Kidney glomerular epithelial cell (primary cell): ENCODE measurements around the gene GIT1.

Experiments used
- DNase-seq: peaks from one replicate; lab custom pipeline; 2025; lab: John Stamatoyannopoulos, UW

The GIT1 gene

DNA sequence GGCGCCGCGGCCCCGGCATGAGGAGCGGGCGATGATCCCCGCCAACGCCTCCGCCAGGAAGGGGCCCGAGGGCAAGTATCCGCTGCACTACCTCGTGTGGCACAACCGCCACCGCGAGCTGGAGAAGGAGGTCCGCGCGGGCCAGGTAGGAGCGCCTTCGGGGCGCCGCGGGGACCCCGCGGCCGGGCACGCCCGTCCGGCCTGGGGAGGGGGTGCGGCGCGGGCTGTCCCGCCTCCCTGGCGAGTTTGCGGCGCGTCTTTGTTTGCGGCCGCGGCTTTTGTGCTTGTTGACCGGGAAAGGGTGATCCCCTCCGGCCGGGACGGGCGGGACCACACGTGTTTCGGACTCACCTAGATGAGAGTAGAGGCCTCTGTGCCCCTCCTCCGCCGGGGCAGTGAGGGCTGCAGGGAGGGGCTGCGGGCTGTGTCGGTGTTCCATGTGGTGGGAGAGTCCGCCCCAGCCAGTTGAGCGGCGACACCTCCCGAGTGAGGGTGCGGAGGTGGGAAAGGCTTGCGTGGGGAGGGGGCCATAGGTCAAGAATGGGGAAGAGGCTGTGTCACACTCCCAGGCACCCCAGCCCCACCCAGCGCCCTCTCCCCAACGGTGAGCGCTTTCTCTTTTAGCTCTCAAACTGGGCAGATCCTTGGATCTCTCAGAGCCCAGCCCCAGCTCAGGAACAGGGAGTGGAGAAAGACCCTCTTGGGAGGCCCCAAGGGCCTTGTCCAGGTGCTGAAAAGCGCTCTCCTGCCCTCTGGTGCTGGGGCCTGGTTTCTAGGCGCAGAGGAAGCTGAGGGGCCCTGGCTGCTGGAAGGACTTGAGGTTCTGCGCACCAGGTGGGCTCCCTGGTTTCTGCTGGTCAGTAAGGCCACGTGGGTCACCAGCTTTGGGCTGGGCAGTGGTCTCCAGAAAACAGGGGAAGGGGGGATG is 4.4 kb upstream of the GIT1 start:
- DNase-seq = no peak

DNA sequence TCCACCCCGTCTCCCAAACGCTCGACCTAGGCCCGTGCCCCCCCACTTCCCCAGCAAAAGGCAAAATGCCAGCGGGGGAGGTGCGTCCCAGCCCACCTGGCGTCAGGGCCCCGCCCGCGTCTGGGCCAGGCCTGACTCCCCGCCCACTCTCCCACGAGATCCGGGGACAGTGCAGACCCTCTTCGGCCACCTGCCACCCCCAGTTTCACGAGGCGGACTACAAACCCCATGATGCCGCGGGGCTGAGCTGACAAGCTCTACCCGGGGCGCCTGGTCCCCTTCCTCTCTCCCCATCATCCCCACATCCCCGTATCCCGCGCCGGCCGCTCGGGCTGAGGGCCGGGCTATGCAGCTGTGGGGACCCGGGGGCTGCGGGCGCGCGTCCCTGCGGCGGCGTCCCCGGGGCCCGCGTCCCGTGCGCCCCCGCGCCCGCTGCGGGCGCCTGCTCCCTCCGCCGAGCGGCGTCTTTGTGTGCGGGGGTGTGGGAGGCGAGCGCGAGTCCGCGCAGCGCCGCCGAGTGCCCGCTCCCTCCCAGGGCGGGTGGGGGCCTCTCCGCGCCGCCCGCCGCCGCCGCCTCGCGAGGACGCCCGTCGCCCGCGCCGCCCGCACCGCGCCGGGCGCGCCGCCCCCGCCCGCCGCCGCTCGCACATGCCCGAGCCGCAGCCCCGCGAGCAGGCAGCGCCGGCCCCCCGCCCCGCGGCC is 3.6 kb upstream of the GIT1 start, which contains the start of gene ANKRD13B:
Gene ANKRD13B (plus strand): TSS at position 283 of the 702 bp plus-strand sequence. CDS start 490 bp downstream, outside the sequence.
- DNase-seq = no peak

DNA sequence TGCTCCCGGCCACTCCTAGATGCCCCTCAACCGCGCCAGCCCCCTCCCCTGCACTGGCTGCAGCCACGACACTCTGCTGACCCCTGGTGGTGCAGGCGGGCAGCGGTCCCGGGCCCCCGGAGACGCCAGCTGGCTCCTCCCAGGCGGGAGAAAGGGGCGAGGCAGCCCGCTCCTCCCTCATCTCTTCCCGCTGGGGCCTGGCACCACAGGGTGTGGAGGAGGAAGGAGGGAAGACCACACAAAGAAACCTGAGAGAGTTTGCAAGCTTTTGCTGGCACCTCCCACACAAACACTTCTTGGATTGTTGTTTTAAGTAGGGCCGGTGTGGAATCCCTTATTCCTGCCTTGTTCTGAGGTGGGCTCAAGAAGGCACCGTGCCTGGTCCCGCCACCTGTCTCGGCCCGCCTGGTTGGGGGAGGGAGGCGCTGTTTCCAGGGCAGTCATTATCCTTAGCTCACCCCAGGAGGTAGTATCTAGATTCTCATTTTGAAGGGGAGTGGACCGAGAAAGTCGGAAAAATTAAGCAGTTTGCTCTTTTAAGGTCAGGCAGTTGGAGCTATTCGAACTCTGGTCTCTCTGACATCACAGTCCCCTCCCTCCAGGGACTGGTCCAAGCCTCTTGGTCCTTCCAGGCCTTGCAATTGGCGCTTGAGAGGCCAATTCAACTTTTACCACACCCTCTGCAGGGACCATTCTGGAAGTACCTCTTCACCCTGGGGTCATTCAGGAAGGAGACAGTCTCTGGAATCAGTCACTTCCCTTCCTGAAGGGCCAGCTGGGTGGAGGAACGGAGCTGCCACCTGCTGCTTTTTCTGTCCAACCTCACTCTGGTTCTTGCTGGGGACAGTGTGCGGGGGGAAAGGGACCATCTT is 2.5 kb upstream of the GIT1 start:
- peak; percentile 81 for DNase-seq

DNA sequence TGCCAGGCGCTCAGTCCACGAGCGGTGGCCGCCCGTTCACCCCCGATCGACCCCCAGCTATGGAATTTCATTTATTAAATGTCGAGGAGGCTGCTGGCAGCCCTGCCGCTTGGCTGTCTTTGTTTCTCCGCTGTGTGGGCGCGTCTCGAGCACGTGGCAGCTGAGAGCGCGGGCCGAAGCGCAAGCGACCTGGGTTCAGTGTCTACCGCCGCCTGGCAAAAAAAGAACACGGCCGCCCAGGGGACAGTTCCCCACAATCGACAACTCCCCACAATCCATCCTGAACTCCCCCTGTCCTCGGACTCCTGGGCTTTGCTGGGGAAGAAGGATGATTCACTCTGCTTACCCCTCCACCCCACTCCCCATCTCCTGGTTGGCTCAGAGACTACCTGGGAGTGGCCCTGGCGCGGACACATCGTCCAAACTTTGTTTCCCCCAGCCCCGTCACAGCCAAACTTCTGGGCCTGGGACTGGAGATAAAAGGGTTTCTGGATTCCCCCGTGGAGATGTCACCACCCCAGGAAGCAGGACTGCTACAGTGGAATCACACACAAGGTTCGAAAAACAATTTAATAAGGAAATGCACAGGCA is 1.8 kb upstream of the GIT1 start:
- DNase-seq = peak; percentile 74

DNA sequence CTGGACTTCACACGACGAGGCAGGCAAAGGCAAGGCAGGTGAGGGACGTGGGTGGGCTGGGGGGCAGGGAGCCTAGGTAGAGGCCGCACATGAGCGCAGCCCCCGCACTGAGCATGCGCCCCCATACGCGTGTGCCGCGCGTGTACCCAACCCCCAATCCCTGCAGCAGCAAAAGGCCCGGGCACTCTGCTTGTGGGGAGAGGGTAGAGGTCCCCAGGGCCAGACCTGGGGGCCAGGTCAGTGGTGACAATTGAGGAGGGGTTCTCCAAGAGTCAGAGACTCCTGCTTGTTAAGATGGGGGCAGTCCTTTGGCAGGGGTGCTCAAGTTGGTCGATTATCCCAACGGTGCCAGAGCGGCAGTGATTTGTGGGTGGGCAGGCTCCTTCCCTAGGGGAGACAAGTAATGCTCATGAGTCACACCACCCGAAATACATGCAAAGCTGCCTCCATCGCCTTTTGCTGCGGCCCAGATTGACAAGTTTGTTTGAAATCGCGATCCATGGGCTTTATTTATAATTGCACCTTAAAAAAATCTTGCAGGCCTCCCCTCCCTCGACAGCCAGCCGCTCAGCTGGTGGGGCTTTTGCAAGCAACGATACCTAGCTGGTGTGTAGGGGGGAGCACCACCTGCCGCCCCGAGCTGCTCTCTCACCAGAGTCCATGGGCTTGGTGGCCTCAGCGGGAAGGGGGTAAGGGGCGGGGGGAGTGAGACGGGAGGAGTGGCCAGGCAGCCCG is 1.1 kb upstream of the GIT1 start:
- peak; percentile 24 for DNase-seq

DNA sequence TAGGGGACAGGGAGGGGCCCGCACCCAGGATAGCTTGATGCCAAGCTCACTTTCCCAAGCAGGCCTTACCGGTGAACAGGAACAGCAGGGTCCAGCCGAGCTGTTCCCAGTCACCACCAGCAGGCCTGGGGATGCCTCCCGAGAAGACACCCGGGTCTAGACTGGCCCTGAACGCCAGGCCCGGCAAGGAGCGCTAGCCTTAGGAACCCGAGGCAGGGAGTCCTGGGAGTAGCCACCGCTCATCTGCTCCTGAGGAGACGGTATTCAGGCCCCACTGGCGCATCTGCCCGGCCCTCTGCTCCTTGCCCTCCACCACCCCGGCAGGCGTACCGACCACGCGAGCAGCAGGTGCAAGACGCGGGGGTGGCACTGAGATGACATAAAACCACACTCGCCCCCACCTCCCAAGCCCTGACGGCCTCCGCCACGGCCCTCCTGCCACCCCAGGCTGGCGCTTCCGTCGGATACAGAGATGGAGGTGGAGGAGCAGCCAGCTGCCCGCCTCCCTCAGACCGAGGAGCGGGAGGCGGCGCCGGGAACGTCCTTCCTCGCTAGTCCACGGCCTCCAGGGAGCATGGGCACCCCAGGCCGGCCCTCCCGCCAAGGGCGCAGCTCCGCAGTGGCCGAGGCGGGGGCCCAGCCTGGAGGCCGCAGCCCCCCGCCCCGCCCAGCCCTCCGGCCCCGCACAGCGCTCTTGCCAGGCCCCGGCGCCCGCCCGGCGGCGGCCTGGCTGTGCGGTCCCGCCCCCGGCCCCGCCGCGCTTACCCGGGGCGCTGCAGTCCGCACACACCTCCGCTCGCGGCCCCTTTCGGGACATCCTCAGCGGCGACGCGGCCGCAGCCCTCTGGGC is 661 bp downstream of the GIT1 start:
- peak; percentile 10 for DNase-seq

DNA sequence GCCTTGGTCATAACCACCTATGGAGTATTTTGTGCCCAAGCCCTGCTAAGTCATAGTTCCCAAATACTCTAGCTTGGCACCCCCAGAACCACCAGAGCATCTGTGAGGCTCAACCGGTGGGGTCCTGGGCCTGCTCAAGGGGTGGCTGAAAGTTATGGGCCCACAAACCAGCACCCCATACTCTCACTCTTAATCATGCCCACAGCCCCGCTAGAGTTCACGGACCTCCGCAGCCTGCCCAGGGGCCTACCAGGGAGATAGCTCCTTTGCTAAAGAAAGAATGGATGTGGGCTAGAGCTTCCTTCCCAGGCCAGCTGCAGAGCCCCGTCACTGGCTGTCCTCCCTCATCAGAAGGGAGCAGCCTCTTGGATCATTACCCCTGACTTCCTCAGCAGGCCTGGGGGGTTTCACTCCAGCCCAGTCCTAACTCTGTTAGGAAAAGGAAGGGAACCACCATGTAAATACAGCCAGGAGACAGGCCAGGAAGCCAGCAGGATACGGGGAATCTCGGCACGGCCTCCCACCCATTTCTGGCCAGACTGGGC is 1.4 kb downstream of the GIT1 start:
- DNase-seq = no peak

DNA sequence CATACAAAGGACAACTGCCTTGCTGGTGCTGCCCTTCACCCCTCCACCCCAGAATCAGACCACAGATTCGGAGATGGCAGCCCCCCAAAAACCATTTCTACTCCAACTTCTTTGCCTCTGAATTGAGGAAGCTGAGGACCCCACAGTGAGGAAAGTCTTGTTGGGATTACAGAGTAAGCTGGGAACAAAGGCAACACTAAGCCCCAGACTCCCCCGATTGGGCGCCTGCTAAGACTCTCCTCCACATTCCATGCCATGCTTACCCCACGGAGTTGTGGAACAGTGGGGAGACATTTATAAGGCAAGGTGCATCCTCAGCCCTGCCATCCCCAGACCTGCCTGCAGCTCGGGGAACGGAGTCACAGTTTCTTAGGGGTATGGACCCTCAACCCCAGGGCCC is 1.9 kb downstream of the GIT1 start:
- DNase-seq = no peak

DNA sequence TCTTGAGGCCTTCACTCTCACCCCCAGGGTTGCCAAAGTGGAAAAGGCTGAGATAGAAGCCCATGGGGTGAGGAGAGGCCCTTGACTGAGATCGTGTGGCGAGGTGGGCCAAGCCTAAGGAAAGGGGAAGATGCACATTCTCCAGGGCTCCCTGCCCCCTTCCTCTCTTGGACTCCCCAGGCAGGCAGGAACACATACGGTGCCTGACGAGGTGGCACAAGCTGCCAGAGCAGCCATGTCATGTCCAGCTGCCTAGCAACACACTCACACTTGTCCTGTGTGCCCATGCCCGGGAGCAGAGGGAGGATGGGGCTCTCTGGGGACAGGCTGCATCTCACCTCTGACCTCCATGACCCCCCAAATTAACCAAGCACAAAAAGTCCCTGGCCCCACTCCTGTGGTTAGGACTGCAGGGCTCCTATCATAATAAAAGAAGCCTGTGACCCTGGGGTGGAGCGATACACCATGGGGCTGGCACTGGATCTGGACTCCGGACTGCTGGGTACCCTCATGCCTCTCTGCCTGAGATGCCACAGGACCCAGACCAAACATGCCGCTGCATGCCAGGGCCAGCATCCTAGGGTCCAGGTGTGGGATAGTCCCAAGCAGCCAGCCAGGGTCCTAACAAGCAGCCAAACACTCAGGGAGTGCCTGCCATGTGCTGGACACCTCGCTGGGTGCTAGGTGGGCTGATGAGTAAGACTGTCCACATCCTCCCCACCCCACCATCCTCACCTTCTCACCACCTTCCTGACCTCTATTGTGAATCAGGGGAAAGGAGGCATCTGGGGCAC is 2.6 kb downstream of the GIT1 start:
- no peak for DNase-seq

DNA sequence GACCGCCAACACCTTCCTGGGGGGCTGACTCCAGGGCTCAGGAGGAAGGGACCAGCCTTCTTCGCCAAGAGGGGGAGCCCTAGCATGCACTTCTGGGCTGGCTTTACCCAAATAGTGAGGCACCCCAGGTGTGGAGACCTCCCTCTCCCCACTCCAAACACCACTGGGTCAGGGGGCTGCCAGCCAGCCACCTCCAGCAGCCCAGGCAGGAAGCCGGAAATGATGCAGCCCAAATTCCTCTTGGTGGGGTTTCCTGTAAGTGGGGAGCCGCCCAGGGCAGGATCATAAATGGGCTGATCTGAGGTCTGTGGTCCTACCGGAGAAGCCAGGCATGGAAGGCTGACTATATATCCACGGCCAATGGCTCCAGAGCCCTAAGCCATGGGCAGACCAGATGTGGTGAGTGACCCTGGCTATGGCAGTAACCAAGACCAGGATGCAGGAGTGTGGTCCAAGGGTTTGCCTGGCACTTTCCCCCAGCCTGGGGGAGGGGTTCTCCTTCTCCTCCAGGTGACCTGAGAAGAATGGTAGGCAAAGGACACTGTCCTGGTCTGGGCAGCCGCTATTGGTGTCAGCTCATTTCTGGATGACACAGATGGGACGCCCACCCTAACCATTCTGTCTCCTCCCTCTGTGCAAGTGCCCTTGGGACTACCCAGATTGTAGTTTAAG is 4.2 kb downstream of the GIT1 start:
- DNase-seq = no peak

DNA sequence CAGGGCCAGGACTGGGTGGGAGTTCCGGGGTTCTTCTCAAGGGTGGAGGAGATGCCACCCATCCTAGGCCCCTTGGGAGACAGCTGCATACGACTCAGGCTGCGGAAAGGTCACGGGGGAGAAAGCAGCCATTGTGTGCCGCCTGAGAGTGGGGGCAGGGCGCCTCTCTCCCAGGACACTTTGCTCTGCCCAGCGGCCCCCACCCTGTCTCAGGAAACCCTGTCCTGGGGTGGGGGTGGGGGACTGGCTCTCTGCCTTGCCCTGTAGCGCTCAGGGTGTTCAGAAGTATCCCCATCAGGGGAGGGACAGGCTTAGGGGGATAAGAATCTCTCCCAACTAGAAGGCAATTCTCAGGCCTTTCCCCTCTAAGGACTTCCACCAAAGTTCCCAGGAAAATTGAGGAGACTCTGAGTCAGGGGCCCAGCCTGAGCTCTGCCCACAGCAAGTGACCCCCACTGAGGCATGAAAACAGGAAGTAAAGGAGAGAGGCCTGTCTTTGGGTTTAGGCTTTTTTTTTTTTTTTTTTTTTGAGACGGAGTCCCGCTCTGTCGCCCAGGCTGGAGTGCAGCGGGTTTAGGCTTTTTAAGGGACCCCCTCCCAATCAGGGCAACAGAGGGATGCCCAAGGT is 4.9 kb downstream of the GIT1 start:
- DNase-seq = no peak

DNA sequence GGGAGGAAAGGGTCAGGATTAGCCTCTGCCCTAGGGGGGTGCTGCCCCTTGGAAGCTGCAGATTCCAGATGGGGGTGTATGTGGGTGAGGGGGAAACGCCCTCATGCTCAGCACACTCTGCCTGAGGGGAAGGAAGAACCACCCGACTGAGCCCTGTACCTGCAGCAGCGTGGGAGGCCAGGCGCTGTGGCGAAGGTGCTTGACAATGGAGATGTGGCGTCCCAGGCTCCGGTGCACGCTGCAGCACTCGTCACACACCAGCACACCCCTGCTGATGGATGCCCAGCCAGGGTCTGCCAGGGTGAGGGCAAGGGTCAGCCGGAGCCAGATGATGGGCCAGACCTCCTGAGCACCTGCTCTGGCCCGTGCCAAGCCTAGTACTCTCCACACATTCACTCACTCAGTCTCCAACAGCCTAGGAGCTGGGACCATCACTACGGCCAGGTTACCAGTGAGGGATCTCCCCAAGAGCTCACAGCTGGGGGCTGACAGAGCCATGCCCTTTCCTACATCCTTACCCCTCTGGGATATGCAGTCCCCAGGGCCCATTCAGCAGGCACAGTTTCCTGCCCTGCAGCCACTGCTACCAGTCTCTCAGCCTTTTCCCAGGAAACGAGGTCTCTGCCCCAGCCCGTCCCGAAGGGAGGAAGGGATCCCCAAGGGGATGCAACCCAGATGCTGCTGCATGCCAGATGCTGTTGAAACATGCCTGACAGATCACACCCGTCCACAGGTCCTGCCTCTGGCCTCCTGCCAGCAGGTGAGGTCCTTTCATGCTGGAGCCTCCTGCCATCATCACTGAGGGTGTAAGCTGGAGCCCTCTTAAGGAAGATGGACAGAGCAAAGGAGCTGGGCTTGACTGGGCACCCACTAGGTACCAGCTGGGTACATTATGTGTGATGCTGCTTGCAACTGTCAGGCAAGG is 5.9 kb downstream of the GIT1 start:
- DNase-seq = no peak

DNA sequence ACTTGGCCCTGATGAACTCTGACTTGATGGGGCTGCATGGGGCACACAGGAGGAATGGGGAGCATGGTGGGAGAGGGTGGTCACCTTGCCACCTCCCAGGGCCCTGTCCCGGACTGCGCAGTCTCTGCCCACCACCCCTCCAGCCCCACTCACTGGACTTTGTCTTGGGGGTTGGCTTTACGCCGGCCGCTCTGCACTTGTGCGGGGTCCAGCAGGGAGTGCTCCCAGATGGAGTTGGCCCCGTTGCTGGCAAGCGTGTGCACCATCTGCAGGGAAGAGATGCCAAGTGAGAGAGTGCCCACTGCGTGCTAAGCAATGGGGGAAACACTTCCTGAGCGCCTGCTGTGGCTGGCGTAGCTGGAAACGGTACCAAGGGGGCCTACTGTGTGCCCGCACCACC is 6.7 kb downstream of the GIT1 start:
- DNase-seq = no peak

DNA sequence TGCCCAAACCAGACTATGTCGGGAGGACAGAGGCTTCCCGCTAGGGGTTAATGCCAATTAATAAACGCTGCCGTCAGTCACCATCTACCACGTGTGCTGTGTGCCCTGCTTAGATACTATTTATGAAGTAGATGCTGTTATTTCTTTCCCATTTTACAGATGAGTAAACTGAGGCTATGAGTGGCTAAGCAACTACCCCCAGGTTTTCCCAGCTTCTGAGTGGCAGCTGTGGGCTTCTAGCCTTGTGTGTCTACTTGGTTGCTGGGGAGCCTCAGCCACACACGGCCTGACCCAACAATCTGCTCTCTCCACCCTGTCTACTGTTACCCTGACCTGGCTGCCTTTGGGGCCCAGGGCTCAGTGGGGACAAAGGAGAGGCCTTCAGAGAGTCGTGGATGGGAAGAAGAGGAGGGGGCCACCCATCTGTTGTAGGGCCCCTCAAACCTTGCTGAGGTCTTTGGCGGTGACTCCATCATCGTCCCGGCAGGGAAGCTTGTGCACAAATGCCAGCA is 7.1 kb downstream of the GIT1 start:
- DNase-seq = no peak

DNA sequence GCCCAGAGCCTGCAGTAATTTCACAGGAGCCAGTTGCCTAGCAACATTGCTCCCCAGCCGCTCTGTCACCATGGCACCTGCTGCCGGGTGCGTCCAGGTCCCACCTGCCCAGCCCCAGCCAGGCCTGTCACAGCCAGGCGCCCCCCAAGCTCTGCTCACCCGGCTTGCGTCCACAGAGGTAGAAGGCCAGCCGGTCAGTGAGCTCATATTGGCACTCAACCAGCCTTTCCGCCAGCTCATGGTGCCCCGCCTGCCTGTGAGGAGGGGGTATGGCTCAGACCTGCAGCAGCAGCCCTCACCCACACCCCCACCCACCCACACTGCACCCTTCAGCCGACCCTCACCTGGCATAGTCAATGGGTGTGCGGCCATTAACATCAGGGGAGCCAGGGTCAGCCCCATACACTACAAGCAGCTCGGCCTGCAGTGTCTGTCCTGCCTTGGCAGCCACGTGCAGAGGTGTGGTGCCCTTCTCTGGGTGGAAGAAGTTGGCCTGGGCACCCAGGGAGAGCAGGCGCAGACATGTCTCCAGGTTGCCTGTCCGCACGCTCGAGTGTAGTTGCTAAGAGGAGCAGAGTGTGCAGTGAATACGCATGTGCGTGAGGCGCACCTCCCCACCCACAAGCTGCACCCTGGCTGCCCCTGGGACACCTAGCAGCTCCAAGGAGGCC is 7.7 kb downstream of the GIT1 start:
- DNase-seq = no peak
